ENCODE measurements around the gene PAPPA. TPM values are rescaled to one million over a fixed set of nuclear protein-coding genes. Genes with fewer than 3 reads are reported as not detected.

The PAPPA gene
- total RNA-seq, 1 experiment from 2014 or later, result 3.9 TPM

GRCh38 chr9:116247284-116247683, 93.7 kb downstream of the PAPPA start:
- BruUV-seq (replicated peaks), result no TSS peak
- Histone ChIP-seq H3K79me2 (ENCODE audit: low read depth) (no peaks in the 10 kb centered on the region), H3K9me3 (ENCODE audit: insufficient read depth, low read depth) (no peaks in the 10 kb centered on the region), H3K4me2 (no peak overlapping the region), H2AFZ (no peak overlapping the region), H3F3A (ENCODE audit: insufficient read depth, low read depth) (no peaks in the 10 kb centered on the region), H3K4me3 (no peak overlapping the region), H3K36me3 (ENCODE audit: low read depth) (no peaks in the 10 kb centered on the region), H3K4me1 (replicated peaks; ENCODE audit: insufficient read depth) (no peaks in the 10 kb centered on the region), H3K9me2 (ENCODE audit: insufficient read depth) (no peaks in the 10 kb centered on the region), H4K20me1 (ENCODE audit: insufficient read depth) (no peaks in the 10 kb centered on the region), H3K27me3 (ENCODE audit: insufficient read depth, low read depth) (no peaks in the 10 kb centered on the region), H3K27ac (no peak overlapping the region)
- POLR2A ChIA-PET (ENCODE audit: unreplicated experiment), result no interaction called here
- CTCF ChIA-PET, result no interaction called here
- intact Hi-C loops (cut with micrococcal nuclease; ENCODE audit: unreplicated experiment), result no loop called here
- no peak for DNase-seq
- TF ChIP-seq EZH2 (IDR thresholded peaks at IDR 0.05; ENCODE audit: low read depth), result no peak
- TF ChIP-seq CTCF (conservative IDR thresholded peaks at IDR 0.05), result no peak

GRCh38 chr9:116247791-116248374, 94.3 kb downstream of the PAPPA start:
- no peaks in the 10 kb centered on the region for H3K27me3 ChIP-seq (ENCODE audit: insufficient read depth, low read depth)
- H3F3A ChIP-seq (ENCODE audit: insufficient read depth, low read depth), result no peaks in the 10 kb centered on the region
- ChIA-PET POLR2A (ENCODE audit: unreplicated experiment) (no interaction called here), CTCF (no interaction called here)
- H3K27ac ChIP-seq, result no peak overlapping the region
- no peaks in the 10 kb centered on the region for H3K79me2 ChIP-seq (ENCODE audit: low read depth)
- H4K20me1 ChIP-seq (ENCODE audit: insufficient read depth), result no peaks in the 10 kb centered on the region
- no peaks in the 10 kb centered on the region for H3K4me1 ChIP-seq (replicated peaks; ENCODE audit: insufficient read depth)
- DNase-seq, result no peak
- TF ChIP-seq EZH2 (IDR thresholded peaks at IDR 0.05; ENCODE audit: low read depth) (no peak), CTCF (conservative IDR thresholded peaks at IDR 0.05) (no peak)
- no peaks in the 10 kb centered on the region for H3K9me2 ChIP-seq (ENCODE audit: insufficient read depth)
- no peaks in the 10 kb centered on the region for H3K36me3 ChIP-seq (ENCODE audit: low read depth)
- no peaks in the 10 kb centered on the region for H3K9me3 ChIP-seq (ENCODE audit: insufficient read depth, low read depth)
- no TSS peak for BruUV-seq (replicated peaks)
- no peak overlapping the region for H3K4me2 ChIP-seq
- intact Hi-C loops (cut with micrococcal nuclease; ENCODE audit: unreplicated experiment), result no loop called here
- no peak overlapping the region for H2AFZ ChIP-seq
- no peak overlapping the region for H3K4me3 ChIP-seq

- intact Hi-C loops (cut with micrococcal nuclease; ENCODE audit: unreplicated experiment), result no loop called here
- POLR2A ChIA-PET (ENCODE audit: unreplicated experiment), result no interaction called here
- no peaks in the 10 kb centered on the region for H3F3A ChIP-seq (ENCODE audit: insufficient read depth, low read depth)
- no peaks in the 10 kb centered on the region for H3K36me3 ChIP-seq (ENCODE audit: low read depth)
- no peak overlapping the region for H3K27ac ChIP-seq
- TF ChIP-seq EZH2 (IDR thresholded peaks at IDR 0.05; ENCODE audit: low read depth) (no peak), CTCF (conservative IDR thresholded peaks at IDR 0.05) (no peak)
- CTCF ChIA-PET, result interaction anchor here (0.6 kb wide), 1 partner anchor 72 kb away, joined by 3 read pairs; no protein-coding TSS in a partner anchor
- BruUV-seq (replicated peaks), result no TSS peak
- H3K4me1 ChIP-seq (replicated peaks; ENCODE audit: insufficient read depth), result no peaks in the 10 kb centered on the region
- no peak for DNase-seq
- H3K9me3 ChIP-seq (ENCODE audit: insufficient read depth, low read depth), result no peaks in the 10 kb centered on the region
- H3K9me2 ChIP-seq (ENCODE audit: insufficient read depth), result no peaks in the 10 kb centered on the region
- no peak overlapping the region for H2AFZ ChIP-seq
- no peak overlapping the region for H3K4me3 ChIP-seq
- no peaks in the 10 kb centered on the region for H3K27me3 ChIP-seq (ENCODE audit: insufficient read depth, low read depth)
- H3K79me2 ChIP-seq (ENCODE audit: low read depth), result no peaks in the 10 kb centered on the region
- no peaks in the 10 kb centered on the region for H4K20me1 ChIP-seq (ENCODE audit: insufficient read depth)
- H3K4me2 ChIP-seq, result no peak overlapping the region
These were observed 97.3 kb downstream of the PAPPA start for GRCh38 chr9:116250891-116251290.

Measured in PC-9 (cell line).